GM21619 (cell line): ENCODE measurements around the gene HSPA1A.
"Not testable (repeated sequence)": the region's sequence is repeated elsewhere in the genome, so short reads cannot be mapped to it uniquely, and the experiment has no call there.

Experiments
- ATAC-seq: cut with Tn5 transposase; IDR thresholded peaks from one replicate; pipeline ENCODE4 v1.9.1; 2021; ENCODE audit not compliant: unreplicated experiment

HSPA1A gene

DNA sequence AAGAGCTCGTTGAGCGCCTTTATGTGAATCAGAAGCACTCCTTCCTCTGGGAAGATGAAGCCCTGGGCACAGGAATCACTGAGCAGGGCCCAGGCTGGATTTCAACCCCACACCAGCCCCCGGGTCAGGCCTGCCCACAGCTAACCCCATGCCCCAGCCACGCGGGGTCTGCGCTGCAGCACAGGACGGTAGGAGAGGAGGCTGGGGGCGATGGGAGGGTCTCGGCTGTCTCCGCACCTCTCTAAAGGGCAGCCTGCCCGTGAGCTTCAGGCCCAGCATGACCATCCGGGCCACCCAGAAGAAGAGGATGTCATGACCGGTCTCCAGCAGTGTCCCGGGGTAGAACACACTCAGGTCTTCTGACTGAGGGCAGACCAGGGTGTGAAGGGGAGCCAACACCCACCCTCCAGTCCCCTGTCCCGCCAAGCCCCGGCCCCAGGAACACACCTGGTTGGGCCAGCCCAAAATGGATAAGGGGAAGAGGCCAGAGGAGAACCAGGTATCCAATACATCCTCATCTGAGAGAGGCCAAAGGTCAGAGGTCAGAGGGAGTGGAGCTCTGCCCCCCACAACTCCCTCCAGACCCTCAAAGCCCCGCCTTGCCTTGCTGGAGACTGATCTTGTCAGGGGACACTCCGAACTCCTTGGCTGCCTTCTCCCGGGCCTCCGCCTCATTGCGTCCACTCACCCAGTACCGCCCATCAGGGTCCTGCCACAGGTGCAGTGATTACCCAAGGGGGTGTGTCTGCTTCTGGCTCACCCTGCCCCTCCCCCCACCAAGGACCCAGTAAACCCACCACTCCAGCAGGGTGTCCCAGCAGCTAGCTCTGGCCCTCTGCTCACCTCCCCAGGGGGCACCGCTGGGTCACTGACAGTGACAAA lies 33.9 kb upstream of the HSPA1A start:
- no peak for ATAC-seq

DNA sequence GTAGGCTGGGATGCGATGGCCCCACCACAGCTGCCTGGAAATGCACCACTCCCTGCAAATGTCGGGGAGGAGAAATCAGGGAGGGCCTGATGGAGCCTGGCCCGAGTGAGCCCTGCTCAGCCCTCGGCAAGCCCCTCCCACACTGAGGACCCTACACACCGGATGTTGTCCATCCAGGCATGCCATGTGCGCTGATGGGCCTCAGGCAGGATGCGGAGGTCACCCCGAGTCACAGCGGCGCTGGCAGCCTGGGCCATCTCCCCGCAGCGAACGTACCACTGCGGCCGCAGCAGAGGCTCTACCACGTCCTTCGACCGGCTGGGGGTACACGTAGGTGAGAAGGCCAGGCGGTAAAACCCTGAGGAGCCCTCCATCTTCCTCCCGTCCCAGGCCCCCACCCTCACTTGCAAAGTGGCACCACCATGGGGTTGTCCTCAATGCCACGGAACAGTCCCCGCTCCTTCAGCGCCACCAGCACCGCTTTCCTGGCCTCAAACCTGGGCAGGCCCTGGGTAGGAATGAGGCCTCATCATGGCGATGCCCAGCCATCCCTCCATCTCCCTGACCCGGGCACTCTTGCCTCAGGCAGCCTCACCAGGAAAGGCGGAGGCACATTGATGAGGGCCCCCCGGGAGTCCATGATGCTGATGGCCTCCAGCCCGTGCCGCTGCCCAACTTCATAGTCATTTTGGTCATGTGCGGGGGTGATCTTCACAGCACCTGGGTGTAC lies 33.1 kb upstream of the HSPA1A start:
- ATAC-seq: no peak

DNA sequence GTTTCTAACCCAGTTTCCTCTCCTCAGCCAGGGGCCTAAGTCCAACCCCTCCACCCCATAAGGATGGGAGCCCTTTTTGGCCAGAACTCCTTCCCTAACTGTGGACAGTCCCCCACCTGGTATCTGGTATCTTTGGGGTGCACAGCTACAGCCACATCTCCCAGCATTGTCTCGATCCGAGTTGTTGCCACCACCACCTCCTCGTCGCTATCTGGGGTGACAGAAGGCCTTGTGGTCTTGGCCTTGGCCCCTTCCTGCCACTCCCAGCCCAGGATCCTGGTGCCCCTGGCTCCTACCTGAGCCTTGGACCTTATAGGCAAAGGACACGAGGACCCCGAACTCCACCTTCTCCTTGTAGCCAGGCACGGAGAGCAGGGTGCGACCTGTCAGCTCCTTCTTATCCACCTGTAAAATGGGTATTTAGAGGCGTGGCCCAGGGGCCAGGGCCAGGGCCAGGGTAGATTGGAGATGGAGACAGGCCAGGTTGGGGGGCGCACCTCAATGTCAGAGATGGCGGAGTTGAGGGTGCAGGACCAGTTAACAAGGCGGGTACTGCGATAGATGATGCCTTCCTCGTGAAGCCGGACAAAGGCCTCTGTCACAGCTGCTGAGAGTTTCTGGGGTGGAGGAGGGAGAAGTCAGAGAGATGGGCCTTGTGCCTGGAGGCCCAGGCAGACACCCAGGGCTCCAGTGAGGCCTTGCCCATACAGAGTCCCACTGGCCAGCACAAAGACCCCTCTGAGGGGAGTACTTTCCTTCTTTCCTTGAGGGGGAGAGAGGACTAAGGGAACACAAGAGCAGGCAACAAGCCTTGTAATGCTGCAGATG lies 31.0 kb upstream of the HSPA1A start:
- ATAC-seq: no peak

DNA sequence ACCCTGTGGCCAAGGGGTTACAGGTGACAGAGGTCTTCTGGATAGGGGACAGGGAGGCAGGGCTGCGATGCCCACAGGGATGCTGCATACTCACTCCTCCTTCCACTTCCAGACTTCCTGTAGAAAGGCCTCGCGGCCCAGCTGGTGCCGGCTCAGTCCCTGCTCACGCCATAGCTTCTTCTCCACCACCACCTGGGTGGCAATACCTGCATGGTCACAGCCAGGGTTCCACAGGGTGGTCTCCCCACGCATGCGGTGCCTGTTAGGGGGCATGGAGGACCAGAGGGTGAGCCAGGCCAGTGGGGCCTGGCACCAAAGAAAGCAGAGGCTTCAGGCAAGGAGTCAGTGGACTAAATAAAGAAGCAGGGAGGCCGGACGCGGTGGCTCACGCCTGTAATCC lies 29.9 kb upstream of the HSPA1A start:
- ATAC-seq: no peak

DNA sequence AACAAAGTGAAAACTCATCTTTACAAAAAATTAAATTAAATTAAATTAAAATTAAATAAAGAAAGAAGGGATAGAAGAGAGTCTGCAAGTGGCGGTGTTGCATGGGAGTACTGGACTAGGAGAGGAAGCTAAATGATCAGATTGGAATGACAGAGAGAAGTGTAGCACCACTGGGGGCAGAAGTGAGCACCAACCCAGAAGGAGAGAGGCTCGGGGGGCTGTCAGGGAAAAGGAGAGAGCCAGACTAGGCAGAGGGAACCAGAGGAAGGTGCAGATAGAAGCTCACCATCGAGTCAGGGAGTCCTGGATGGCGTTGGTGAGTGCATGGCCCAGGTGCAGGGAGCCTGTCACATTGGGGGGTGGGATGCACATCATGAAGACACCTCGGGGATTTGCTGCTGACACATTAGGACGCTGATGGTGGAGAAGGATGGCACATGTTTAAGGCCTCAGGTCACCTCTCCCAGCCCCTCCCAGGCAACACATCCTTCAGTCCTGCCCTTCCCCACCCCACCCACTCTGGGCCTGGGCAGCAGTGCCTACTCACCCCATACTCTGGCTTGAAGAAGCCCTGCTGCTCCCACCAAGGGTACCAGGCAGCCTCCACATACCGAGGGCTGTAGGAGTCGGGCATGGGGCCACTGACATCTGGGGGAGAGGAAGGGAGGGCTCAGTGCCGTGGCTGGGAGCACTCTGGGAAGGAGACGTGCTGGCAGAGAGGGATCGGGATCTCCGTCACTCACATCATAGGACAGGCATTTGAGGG lies 23.8 kb upstream of the HSPA1A start:
- no peak for ATAC-seq

DNA sequence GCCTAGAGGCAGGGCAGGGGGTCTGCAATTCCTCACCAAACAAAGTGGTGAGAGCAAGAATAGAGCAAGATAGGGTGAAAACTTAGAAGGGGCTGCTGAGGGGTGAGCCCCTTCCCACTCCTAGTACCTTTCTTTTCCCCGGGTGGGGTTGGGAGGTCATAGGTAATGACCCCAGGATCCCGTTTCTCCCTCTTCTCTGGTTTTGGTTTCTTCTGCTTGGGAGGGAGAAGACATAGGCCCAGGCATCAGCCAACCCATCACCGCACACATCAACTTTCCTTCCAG lies 23.3 kb upstream of the HSPA1A start:
- no peak for ATAC-seq

DNA sequence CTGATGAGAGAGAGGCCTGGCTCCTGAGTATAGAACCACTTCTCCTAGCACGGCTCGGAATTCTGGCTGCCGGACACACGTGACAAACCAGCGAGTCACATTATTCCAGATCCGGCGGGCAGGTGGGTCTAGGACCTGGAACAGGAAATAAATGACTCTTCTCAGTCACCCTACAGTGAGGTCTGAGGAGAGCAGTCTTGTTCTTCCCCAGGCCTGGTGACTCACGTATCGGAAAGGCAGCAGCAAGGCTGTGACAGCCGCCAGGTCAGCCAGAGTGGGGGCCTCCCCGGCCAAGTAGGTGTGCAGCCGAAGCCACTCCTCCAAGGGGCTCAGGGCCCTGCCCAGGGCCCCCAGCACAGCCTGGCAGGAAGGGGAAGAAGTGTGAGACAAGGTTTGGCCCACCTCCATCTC lies 22.6 kb upstream of the HSPA1A start:
- no peak for ATAC-seq

DNA sequence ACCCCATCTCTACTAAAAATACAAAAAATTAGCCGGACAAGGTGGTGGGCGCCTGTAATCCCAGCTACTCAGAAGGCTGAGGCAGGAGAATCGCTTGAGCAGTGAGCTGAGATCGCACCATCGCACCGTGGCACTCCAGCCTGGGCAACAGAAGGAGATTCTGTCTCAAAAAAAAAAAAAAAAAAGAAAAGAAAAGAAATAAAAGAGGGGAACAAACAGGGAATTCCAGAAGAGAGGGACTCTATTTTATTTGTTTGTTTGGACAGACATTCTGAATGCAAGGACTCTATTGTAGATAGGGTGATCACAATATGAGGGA lies 21.5 kb upstream of the HSPA1A start:
- not testable (repeated sequence) for ATAC-seq

DNA sequence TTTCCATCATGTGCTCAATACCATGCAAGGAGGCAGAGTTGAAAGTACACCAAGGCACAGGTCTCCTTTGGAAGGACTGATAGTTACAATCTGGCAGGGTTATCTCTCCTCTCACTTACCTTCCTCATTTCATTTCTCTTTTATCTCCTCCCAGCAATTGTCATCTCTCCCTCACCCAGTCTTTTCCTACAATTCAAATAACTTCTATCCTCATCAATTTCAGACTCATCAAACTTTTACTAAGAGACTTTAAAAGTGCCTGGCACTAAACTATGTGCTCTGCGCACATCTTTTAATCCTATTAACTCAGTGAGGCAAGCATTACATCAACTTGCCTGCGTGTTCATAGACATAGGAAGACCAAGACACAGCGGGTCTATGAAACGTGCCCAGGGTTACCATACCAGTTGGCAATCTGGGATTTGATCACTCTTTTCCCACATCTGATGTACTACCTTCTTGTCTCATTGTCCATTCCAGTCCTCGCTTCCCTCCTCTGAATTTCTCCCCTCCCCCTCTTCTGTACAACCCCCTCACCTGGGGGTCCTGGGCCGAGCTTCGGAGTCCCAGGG lies 21.0 kb upstream of the HSPA1A start:
- ATAC-seq: no peak

DNA sequence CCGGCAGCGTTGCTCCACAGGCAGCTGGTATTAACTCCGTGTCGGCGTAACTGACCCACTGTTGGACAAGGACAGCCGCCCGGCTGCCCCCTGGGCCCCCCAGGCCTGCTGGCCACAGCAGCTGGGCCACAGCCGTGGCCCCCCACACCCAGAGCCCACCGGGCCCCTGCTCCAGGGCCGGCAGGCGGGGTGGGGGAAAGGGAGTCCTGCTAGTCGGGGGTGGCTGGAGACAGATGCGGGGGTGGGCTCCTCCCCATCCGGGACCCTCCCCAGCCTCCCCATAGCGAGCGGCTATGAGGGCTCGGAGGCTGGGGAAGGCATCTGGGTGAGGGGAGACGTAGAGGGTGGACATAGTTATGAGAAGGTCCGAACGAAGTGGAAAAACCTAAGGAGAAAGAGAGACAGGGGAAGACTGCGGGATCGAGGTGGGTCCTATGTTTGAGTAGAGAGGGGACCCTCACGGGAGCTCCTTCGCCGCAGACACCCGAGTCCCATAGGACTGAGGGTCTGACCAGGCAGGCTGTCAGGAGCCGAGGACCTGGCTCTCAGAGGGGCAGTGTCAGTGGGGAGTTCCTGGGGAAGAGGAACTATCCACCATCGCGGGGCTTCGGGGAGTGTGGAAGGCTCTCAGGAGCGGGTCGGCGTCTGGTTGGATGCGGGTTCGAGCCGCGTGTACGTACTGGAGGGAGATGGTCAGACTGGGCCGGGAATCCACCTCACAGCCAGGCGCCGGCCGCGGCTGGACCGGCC lies 20.3 kb upstream of the HSPA1A start:
- ATAC-seq: peak; percentile 14

DNA sequence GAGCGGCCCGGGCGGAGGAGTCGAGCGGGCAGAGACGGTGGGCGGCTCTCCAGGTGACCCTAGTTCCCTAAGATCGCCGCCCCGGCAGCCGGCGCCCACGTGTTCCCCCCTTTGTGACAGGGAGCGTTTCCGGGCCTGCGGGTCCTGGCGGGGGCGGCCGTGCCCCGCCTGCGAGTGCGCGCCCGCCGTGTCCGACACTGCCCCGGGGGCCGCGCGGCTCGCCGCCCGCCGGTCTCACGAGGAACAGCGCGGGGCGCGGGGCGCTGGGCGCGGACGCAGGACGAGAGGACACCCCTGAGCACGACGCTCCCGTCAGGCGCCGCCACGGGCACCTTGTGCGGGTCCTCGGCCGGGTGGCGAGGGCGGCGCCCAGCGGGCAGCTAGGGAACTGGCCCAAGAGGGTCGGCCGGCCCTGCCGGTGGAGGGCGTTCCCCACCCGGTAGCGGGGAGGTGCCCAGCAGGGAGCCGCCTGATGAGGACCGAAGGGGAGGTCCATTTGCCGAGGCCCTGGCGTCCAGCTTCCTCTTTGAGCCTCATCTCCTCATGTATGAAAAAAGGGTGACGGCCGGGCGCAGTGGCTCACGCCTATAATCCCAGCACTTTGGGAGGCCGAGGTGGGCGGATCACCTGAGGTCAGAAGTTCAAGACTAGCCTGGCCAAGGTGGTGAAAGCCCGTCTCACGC lies 19.6 kb upstream of the HSPA1A start, which contains the start of gene VARS1:
TSS of gene VARS1 (minus strand) at position 137 of the 683 bp plus-strand sequence. CDS start 535 bp downstream, outside the sequence.
- ATAC-seq: peak; percentile 78

DNA sequence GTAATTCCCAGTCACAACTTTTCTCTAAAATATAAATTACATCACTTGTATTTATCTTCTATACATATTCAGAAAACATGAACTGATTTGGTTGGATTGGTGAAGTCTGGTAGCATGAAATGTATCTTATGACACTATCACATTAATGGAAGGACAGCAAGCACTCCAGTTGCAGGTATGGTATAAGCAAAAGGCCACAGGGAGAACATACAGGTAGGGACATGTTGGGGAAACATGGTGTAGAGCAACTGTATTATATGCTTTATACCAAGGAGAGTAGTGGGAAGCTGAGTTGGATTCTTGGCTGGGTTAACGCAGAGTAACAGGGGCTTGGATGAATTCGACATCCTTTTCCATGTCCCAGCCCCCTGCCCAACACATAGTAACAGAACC lies 18.4 kb upstream of the HSPA1A start:
- ATAC-seq: no peak

DNA sequence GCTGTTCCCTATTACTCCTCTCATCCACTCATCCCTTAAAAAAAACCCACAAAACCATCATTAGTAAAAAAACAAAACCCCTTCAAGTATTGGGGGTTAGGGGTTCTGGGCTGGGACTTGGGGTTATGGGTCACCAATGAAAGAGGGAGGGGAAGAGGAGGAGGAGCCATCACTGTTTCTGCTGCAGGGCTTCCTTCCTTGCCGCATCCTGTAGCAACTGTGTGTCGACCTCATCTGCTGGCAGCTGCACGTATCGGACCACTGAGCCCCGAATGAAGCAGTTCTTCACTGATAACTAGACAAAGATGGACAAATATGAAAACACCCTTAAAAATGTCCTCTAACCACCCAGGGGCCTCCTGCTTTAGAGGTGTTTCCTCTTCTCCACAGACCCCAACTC lies 17.8 kb upstream of the HSPA1A start:
- ATAC-seq: no peak

DNA sequence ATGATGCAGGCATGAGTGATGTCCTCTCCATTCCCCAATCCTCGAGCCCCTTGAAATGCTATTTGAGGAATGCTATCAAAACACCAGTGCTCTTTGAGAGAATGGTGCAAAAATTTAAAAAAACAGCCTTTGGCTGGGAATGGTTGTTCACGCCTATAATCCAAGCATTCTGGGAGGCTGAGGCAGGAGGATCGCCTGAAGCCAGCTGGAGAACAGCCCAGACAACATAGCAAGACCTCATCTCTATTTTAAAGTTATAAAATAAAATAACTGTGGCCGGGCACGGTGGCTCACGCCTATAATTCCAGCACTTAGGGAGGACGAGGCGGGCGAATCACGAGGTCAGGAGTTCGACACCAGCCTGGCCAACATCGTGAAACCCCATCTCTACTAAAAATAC lies 15.6 kb upstream of the HSPA1A start:
- ATAC-seq: no peak

DNA sequence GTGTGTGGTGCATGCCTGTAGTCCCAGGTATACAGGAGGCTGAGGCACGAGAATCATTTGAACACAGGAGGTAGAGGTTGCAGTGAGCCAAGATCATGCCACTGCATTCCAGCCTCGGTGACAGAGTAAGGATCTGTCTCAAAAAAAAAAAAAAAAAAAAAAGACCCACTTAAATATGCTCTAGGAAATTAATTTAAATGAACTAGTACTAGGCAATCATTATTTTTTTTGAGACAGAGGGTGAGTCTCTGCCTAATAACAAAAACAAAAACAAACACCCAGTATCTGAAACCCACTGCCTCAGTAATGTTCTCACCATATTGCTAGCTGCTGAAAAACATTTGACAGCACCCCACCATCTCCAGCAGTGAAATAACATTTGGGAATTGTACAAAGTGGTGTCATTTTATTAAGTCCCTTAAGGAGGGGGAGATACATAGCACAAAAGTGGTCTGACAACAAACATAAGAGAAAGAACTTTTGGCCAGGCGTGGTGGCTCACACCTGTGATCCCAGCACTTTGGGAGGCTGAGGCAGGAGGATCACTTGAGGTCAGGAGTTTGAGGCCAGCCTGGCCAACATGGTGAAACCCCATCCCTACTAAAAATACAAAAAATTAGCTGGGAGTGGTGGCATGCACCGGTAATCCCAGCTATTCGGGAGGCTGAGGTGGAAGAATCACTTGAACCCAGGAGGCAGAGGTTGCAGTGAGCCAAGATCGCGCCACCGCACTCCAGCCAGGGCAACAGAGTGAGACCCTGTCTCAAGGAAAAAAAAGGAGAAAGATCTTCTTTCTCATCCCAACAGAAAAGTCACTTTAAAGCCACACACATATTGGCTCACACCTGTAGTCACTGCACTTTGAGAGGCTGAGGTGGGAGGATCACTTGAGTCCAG lies 14.1 kb upstream of the HSPA1A start:
- ATAC-seq: not testable (repeated sequence)

DNA sequence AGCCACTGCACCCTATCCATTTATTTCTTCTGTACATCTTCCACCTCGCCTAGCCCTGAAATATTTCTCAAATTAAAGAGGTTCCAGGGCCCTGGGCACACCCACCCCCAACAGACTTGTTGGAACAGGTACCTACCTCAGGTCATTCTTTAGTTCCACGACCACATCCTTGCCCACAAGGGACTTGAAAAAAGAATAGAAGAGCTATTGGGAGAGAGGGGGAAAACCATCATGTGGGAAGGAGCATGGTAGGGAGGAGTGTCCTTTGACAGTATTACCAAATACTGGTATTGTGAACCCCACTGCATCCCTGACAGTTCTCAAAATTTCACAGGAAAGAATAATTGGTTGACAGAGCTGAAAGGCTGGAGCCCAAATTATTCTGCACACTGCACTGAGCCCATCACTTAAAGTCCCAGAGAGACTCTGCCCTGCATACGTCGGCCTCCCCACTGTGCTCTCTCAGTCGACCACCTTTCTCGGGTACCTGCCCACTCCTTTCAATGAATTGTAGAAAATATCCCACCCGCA lies 9.3 kb upstream of the HSPA1A start:
- peak; percentile 20 for ATAC-seq

DNA sequence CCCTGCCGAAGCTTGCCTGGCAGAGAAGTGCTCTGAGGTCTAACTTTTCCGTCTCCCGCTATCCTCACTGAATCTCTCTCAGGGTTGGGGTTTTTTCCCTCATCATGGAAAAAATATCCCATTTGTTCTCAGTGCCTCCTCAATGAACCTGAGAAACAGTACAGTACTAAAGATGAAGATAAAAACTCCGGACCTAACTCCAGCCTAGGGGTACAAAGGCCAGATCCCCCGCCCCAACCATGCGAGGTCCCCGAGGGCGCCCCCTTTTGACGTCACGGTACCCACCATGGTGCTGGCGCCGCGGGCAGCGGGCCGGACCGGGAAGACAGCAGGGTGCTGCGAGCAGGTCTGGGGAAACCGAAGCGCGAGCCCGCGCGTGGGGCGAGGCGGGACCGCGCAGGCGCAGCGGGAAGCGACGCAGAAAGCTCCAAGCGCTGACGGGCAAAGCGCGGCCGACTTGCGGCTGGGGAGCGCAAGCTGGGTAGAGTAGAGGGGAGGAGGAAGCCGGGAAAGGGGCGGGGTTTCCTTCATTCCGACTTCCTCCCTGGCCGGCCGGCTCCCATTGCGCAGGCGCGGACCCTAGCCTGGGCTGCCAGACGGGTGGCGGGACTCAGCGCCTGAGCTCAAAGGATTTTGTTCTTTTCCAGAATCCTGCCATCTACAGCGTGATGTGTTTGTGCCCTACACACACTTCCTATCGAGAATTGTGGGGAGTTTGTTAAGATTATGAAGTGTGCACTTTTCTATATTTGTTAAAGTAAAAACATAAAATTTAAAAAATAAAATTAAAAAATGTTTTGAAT lies 8.7 kb upstream of the HSPA1A start, which contains the start of gene LSM2:
TSS of gene LSM2 (minus strand) at position 497 of the 803 bp plus-strand sequence. CDS start at position 288, 209 bp downstream.
- peak; percentile 77 for ATAC-seq
